Activated CD8-positive, alpha-beta memory T cell treated with anti-CD3 and anti-CD28 coated beads for 36 hours (primary cell): Measurements from ENCODE around the gene AK4. TPM values are rescaled to one million over a fixed set of nuclear protein-coding genes. Genes with fewer than 3 reads are reported as not detected.

ENCODE experiments used
- total RNA-seq, 2 experiments: library from RNA; stranded (reverse); gene quantifications; one replicate each; pipeline ENCODE4 v1.2.3, GENCODE V29; 2021

Gene AK4
- total RNA-seq, 2 experiments from 2014 or later: 125 to 126 TPM

Other genes with a start within 250 kb of the AK4 start
- gene JAK1, start 181.7 kb upstream of the AK4 start, total RNA-seq: 10 to 100 TPM; 85.4 to 87.9 TPM
- gene DNAJC6, start 161.3 kb downstream of the AK4 start, total RNA-seq: 1 to 10 TPM; 4.8 to 5.6 TPM